Lower leg skin (tissue), 4 donors: ENCODE measurements around the gene TP53INP2. TPM values are rescaled to one million over a fixed set of nuclear protein-coding genes. Genes with fewer than 3 reads are reported as not detected.
A peak's percentile ranks its signal among the peaks of the same experiment; 100 is the strongest.
"Not testable (repeated sequence)": the region's sequence is repeated elsewhere in the genome, so short reads cannot be mapped to it uniquely, and the experiment has no call there.

Experiments used
- DNase-seq, 2 donors: peaks; one replicate each; pipeline ENCODE4 v3.0.0-alpha.2; 2019; ENCODE audit warnings: low spot score in 2 of 2
- H3K4me3 ChIP-seq: fragments of 200-600 bp; sonication (generic); 2 replicates; pipeline ENCODE4 v1.5.1; 2017; ENCODE audit warnings: mild to moderate bottlenecking, low read depth; ENCODE audit not compliant: poor library complexity, severe bottlenecking
- POLR2A ChIP-seq, 2 donors: fragments of 450-650 bp; IDR thresholded peaks; one replicate each; pipeline ENCODE4 v1.6.1; 2016 to 2017; ENCODE audit warnings: antibody characterized with exemption in 2 of 2, mild to moderate bottlenecking in 1 of 2, moderate library complexity in 1 of 2
- WGBS, 2 donors: methylation state at CpG; one replicate each; pipeline ENCODE4 v1.1.5; 2018; 5-methylcytosine and 5-hydroxymethylcytosine counted together
- intact Hi-C: fragments of 100-400 bp; cut with DNase I; formaldehyde crosslinking; loops from one replicate; pipeline ENCODE4 v1.15.0; 2023; ENCODE audit warnings: low total_unique reads
- total RNA-seq, 4 donors: library from RNA; depleted of rRNA; stranded (reverse); fragments of >200 nt; gene quantifications; one replicate each; pipeline ENCODE4 v1.1.0, GENCODE V29; 2016
- TF ChIP-seq, protein P1 (sequence below), 3 donors: fragments of 450-650 bp; IDR thresholded peaks; one replicate each; pipeline ENCODE4 v1.5.1; 2016; ENCODE audit warnings: antibody characterized with exemption in 3 of 3, mild to moderate bottlenecking in 3 of 3, moderate library complexity in 2 of 3

The TP53INP2 gene
- total RNA-seq, 4 donors from 2014 or later = 3.8 to 12.0 (median 8.5) TPM

DNA sequence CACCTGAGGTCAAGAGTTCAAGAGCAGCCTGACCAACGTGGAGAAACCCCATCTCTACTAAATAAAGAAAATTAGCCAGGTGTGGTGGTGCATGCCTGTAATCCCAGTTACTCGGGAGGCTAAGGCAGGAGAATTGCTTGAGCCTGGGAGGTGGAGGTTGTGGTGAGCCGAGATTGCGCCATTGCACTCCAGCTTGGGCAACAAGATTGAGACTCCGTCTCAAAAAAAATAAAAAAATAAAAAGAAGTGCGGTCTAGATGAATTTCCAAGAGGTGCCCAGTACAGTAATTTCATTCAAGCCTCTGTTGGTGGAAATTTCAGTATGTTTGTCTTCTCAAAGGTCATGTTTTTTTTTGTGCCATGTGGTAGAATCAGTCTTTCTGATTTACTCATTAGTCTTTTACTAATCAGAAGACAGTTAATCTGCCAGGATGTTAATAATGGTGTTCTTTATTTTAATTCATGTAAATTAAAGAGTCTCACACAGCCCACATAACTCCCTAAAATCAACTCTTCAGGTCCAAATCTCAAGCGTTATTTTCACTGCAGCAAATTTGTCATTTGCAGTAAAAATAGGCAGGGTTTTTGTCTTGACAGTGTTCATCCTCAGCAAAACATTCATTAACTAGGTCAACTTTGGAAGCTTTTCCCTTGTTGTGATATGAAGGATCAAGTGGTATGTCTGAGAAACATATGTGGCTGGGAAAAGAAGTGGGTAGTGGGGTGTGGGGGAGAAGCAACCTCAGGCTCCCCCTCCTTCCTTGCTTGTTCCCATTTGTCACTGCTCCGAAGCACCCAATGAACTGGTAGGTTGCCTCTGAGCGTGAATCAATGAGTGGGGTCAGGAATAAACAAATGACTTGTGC lies 13.3 kb downstream of the TP53INP2 start:
- TF ChIP-seq, protein P1, sequence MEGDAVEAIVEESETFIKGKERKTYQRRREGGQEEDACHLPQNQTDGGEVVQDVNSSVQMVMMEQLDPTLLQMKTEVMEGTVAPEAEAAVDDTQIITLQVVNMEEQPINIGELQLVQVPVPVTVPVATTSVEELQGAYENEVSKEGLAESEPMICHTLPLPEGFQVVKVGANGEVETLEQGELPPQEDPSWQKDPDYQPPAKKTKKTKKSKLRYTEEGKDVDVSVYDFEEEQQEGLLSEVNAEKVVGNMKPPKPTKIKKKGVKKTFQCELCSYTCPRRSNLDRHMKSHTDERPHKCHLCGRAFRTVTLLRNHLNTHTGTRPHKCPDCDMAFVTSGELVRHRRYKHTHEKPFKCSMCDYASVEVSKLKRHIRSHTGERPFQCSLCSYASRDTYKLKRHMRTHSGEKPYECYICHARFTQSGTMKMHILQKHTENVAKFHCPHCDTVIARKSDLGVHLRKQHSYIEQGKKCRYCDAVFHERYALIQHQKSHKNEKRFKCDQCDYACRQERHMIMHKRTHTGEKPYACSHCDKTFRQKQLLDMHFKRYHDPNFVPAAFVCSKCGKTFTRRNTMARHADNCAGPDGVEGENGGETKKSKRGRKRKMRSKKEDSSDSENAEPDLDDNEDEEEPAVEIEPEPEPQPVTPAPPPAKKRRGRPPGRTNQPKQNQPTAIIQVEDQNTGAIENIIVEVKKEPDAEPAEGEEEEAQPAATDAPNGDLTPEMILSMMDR (IDR thresholded peaks at IDR 0.05) = no peak
- no peak for TF ChIP-seq POLR2A (IDR thresholded peaks at IDR 0.05)
- intact Hi-C loops = no loop called here
- 88 to 90% methylated on average over 9 of the region's 9 CpGs for WGBS, 2 donors
- H3K4me3 ChIP-seq = no peak overlapping the region
- DNase-seq = peak in 1 of 2 donors; percentile 64

DNA sequence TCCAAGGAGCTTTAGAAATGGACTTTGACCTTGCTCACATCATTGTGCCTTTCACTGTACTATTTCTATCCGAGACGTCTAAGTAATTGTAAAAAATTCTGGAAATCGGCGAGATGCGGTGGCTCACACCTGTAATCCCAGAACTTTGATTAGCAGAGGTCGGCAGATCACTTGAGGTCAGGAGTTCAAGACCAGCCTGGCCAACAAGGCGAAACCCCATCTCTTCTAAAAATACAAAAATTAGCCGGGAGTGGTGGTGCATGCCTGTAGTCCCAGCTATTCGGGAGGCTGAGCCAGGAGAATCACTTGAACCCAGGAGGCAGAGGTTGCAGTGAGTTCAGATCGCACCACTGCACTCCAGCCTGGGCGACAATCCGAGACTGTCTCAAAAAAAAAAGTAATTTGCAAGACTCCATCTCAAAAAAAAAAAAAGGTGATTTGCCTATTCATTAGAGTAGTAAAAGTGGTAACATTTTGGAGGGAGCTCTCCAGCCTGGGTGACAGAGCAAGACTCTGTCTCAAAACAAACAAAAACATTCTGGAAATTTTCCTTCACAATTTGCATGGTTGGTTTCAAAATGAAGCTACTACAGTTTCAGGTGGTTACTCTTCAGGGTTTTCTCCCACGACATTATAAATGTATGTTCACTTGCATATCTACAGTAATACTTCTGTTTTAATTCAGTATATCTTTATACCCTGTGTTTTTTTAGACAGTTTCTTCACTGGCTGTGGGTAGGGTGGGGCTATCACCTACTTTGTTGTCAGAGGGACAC lies 15.3 kb downstream of the TP53INP2 start:
- H3K4me3 ChIP-seq, intact Hi-C loops: not testable (repeated sequence)
- 95 to 97% methylated on average over 13 of the region's 13 CpGs for WGBS, 2 donors
- peak in 1 of 2 donors; percentile 3 for DNase-seq

DNA sequence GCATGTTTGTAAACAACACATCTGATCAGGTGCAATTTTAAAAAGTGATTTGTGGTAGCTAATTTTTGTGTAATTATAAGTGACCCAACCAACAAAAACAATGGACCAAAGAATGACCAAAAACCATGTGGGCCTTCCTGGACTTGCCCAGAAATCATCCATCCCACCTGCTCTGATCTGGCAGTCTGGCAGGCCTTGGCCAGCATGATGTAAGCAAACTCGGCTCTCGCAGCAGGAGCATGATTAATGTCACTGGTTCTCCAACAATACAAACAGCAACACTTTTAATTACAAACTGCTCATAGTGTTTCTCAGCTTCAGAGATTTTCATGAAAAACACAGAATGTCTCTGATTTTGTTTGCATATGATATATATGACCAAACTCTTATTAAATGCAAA lies 16.1 kb downstream of the TP53INP2 start:
- WGBS, 2 donors = 50 to 75% methylated on average over 2 of the region's 2 CpGs
- no peak overlapping the region for H3K4me3 ChIP-seq
- TF ChIP-seq, protein P1 (IDR thresholded peaks at IDR 0.05) = no peak
- TF ChIP-seq POLR2A (IDR thresholded peaks at IDR 0.05) = no peak
- intact Hi-C loops = no loop called here
- DNase-seq = peak in 1 of 2 donors; percentile 42

DNA sequence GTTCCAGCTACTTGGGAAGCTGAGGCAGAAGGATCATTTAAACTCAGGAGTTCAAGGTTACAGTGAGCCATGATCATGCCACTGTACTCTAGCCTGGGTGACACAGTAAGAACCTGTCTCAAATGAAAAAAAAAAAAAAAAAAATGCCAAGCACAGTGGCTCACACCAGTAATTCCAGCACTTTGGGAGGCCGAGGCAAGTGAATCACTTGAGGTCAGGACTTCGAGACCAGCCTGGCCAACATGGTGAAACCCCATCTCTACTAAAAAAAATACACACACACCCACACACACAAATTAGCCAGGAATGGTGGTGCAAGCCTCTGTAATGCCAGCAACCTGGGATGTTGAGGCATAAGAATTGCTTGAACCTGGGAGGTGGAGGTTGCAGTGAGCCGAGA lies 18.4 kb downstream of the TP53INP2 start:
- WGBS, 2 donors = 93 to 98% methylated on average over 3 of the region's 3 CpGs
- intact Hi-C loops, DNase-seq, H3K4me3 ChIP-seq: not testable (repeated sequence)

DNA sequence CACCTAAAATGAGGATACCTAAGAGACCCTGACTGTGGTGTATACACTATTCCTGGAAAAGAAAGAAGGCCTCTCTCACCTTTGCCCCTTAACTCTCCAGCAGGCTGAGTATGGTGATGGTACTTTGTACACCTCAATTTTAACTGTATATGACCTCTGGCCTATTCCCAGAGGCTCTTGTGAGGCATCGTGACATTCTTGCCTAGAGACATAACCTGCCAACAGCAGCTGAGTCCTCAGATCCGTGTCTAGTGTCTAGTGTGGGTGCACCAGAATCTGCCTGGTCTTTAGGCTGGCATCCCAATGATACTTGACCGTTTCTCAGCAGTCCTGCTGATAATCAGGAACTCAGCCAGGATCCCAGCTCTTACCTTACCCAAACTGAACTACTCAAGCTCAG lies 20.0 kb downstream of the TP53INP2 start:
- TF ChIP-seq POLR2A (IDR thresholded peaks at IDR 0.05) = no peak
- TF ChIP-seq, protein P1 (IDR thresholded peaks at IDR 0.05) = no peak
- intact Hi-C loops = no loop called here

DNA sequence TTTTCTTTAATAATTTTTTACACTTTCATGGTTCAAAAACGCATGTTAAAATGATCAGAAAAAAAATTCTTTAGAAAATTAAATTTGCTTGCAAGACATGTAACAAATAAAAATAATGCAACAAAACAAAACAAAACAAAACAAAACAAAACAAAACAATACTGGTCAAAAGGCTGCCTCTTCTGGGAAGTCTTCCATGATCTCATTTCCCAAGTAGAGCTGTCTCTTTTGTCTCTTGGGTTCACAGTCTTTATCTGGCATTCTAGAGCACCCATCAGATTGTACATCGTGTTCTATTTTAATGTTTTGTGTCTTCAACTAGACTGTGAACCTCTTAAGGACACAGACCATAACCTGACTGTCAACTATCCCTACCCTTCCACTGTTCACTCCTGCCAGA lies 25.3 kb downstream of the TP53INP2 start:
- WGBS, 2 donors = 91 to 96% methylated on average over 2 of the region's 2 CpGs

More for the DNA sequence above, 20.0 kb downstream of the TP53INP2 start:
- DNase-seq = no peak
- H3K4me3 ChIP-seq = no peak overlapping the region
- WGBS, 2 donors = 81 to 85% methylated on average over 3 of the region's 3 CpGs

More for the DNA sequence above, 25.3 kb downstream of the TP53INP2 start:
- no peak for DNase-seq
- H3K4me3 ChIP-seq = no peak overlapping the region
- intact Hi-C loops = no loop called here
- TF ChIP-seq, protein P1 (IDR thresholded peaks at IDR 0.05) = no peak
- TF ChIP-seq POLR2A (IDR thresholded peaks at IDR 0.05) = no peak
